HepG2 (cell line): ENCODE data around the gene STOML2. TPM values are rescaled to one million over a fixed set of nuclear protein-coding genes. Genes with fewer than 3 reads are reported as not detected.

Experiments used
- AKAP8 ChIP-seq: sonication (generic); formaldehyde crosslinking; IDR thresholded peaks from 2 replicates; pipeline ENCODE4 v1.5.1; 2020; ENCODE audit warnings: mild to moderate bottlenecking, missing genetic modification reagents
- HMGA1 ChIP-seq: sonication (generic); formaldehyde crosslinking; conservative IDR thresholded peaks from 2 replicates; pipeline ENCODE4 v1.4.0; 2020; ENCODE audit warnings: missing genetic modification reagents
- HOXA5 ChIP-seq: sonication (generic); formaldehyde crosslinking; IDR thresholded peaks from 2 replicates; pipeline ENCODE4 v1.4.0; 2020; ENCODE audit warnings: missing genetic modification reagents
- MATR3 ChIP-seq: sonication (generic); formaldehyde crosslinking; IDR thresholded peaks from 2 replicates; pipeline ENCODE4 v1.4.0; 2020; ENCODE audit warnings: missing genetic modification reagents
- NCOA1 ChIP-seq: sonication (generic); formaldehyde crosslinking; IDR thresholded peaks from 2 replicates; pipeline ENCODE4 v1.9.0; 2021; ENCODE audit warnings: missing genetic modification reagents
- NR0B2 ChIP-seq: sonication (generic); formaldehyde crosslinking; IDR thresholded peaks from 2 replicates; pipeline ENCODE4 v1.4.0; 2020; ENCODE audit warnings: mild to moderate bottlenecking, missing genetic modification reagents
- POLR2AphosphoS2 ChIP-seq: IDR thresholded peaks from 2 replicates; pipeline ENCODE4 v1.6.1; 2011; ENCODE audit warnings: low read depth, low read length, improper control_type of control experiment
- SSRP1 ChIP-seq: IDR thresholded peaks from 2 replicates; pipeline ENCODE4 v1.6.1; 2016; ENCODE audit warnings: control low read depth
- YEATS2 ChIP-seq: sonication (generic); formaldehyde crosslinking; IDR thresholded peaks from 2 replicates; pipeline ENCODE4 v1.4.0; 2020; ENCODE audit warnings: missing genetic modification reagents, borderline replicate concordance
- ZFP36 ChIP-seq: fragments of 150-350 bp; IDR thresholded peaks from 2 replicates; pipeline ENCODE4 v1.6.1; 2018; ENCODE audit warnings: borderline replicate concordance, low read length, low read depth; ENCODE audit not compliant: partially characterized antibody
- ZNF138 ChIP-seq: sonication (generic); formaldehyde crosslinking; IDR thresholded peaks from 2 replicates; pipeline ENCODE4 v1.5.0; 2020; ENCODE audit warnings: mild to moderate bottlenecking, low read depth, missing genetic modification reagents
- ZNF510 ChIP-seq: sonication (generic); formaldehyde crosslinking; IDR thresholded peaks from 2 replicates; pipeline ENCODE4 v1.4.0; 2020; ENCODE audit warnings: low read depth, mild to moderate bottlenecking, missing genetic modification reagents
- ZNF512B ChIP-seq: sonication (generic); formaldehyde crosslinking; IDR thresholded peaks from 2 replicates; pipeline ENCODE4 v1.5.1; 2020; ENCODE audit warnings: missing genetic modification reagents, mild to moderate bottlenecking, borderline replicate concordance
- ZNF839 ChIP-seq: sonication (generic); formaldehyde crosslinking; IDR thresholded peaks from 2 replicates; pipeline ENCODE4 v1.4.0; 2020; ENCODE audit warnings: missing genetic modification reagents, mild to moderate bottlenecking, borderline replicate concordance
- ZSCAN21 ChIP-seq: sonication (generic); formaldehyde crosslinking; IDR thresholded peaks from 2 replicates; pipeline ENCODE4 v1.8.0; 2022; ENCODE audit warnings: mild to moderate bottlenecking, missing genetic modification reagents, moderate library complexity, borderline replicate concordance
- ZXDC ChIP-seq: sonication (generic); formaldehyde crosslinking; IDR thresholded peaks from 2 replicates; pipeline ENCODE4 v1.5.0; 2020; ENCODE audit warnings: mild to moderate bottlenecking, missing genetic modification reagents
- polyA plus RNA-seq, 8 experiments: library from polyadenylated mRNA; depleted of rRNA in 3 of 8; stranded (reverse) in 7 of 8; unstranded in 1 of 8; fragments of >200 nt; fragmentation: Illumina TruSeq in 4 of 8; extraction: Trizol in 4 of 8; gene quantifications; 2 replicates each; pipeline versions ENCODE4 v1.2.1 to v1.2.3, GENCODE V29; 2011 to 2016; ENCODE audit warnings: low read depth in 4 of 8, missing spikeins in 1 of 8, mixed read lengths in 1 of 8; ENCODE audit not compliant: insufficient read depth in 1 of 8
- total RNA-seq, 5 experiments: library from RNA; depleted of rRNA; stranded (reverse); fragments of >200 nt; fragmentation: Illumina TruSeq; extraction: Trizol; gene quantifications; 2 replicates each; pipeline ENCODE4 v1.2.3, GENCODE V29; 2016; ENCODE audit warnings: low read depth in 1 of 5
- TF ChIP-seq, protein P1 (sequence below): sonication (generic); formaldehyde crosslinking; IDR thresholded peaks from 2 replicates; pipeline ENCODE4 v1.8.0; 2022; ENCODE audit warnings: mild to moderate bottlenecking, missing genetic modification reagents, moderate library complexity
- TF ChIP-seq, protein P2 (sequence below): sonication (generic); formaldehyde crosslinking; IDR thresholded peaks from 2 replicates; pipeline ENCODE4 v1.4.0; 2020; ENCODE audit warnings: missing genetic modification reagents
- TF ChIP-seq, protein P3 (sequence below): sonication (generic); formaldehyde crosslinking; conservative IDR thresholded peaks from 2 replicates; pipeline ENCODE4 v1.8.0; 2022; ENCODE audit warnings: missing genetic modification reagents

STOML2 gene
- total and polyA plus RNA-seq, 2 of the 13 experiments (the other 11 are each of a cell fraction or from before 2014, with no cell fraction given) = 245 to 250 TPM

DNA sequence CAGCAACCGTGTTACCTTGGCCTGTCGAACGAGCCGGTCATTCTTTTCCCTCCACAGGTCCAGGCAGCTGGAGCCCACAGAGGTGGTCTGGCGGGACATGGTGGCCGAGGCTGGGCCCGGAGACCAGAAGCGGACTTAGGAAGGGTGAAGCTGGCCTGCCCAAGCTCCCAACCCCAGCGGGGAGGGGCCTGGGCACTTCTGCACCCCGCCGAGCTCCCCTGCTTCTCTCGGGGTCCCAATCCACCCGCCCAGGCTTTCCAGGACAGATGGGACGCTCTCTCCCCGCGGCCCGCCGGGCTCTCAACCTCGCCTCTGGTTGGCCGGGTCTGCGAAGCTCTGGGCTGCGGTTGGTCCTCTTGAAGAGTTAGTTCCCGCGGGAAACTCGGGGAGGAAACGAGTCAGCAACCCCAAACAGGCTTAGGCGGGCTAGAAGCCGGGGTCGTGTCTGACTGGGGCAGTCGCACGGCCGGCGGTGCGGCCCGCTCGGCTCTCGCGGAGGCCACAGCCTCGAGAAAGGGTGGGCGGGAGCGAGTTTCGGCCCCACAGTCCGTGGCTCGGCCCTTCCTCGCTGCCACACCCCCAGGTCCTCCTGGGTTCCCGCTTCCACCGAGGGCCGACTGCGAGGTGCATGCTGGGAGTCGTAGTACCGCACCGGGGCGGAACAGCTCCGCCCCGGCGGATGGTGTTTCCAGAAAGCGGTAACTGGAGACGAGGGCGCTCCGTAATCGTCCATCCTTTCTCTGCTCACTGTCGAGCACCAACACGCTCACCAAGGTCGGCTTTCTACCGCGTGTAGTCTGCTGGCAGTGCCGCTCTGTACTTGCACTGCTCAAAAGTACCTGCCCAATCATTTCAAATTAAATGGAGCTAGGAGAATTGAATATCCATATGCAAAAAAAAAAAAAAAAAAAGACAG lies 23.2 kb downstream of the STOML2 start, which contains the start of gene FANCG (continued):
- TF ChIP-seq ZNF512B (CRISPR knock-in tag) (no peak), ZXDC (CRISPR knock-in tag) (no peak), POLR2AphosphoS2 (no peak), MATR3 (CRISPR knock-in tag) (no peak), SSRP1 (CRISPR knock-in tag) (no peak), HMGA1 (CRISPR knock-in tag) (no peak), ZNF510 (CRISPR knock-in tag) (no peak), ZFP36 (no peak), ZSCAN21 (CRISPR knock-in tag) (peak; percentile 56; the same call in 1 of the 2 replicates), YEATS2 (CRISPR knock-in tag) (peak; percentile 63; the same call in 1 of the 2 replicates), HOXA5 (peak; percentile 36; the same call in 1 of the 2 replicates), ZNF839 (CRISPR knock-in tag) (no peak), NCOA1 (CRISPR knock-in tag) (no peak), NR0B2 (peak; percentile 86), AKAP8 (no peak), ZNF138 (no peak)
- TF ChIP-seq, protein P1, sequence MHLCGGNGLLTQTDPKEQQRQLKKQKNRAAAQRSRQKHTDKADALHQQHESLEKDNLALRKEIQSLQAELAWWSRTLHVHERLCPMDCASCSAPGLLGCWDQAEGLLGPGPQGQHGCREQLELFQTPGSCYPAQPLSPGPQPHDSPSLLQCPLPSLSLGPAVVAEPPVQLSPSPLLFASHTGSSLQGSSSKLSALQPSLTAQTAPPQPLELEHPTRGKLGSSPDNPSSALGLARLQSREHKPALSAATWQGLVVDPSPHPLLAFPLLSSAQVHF (CRISPR knock-in tag) = no peak
- TF ChIP-seq, protein P2, sequence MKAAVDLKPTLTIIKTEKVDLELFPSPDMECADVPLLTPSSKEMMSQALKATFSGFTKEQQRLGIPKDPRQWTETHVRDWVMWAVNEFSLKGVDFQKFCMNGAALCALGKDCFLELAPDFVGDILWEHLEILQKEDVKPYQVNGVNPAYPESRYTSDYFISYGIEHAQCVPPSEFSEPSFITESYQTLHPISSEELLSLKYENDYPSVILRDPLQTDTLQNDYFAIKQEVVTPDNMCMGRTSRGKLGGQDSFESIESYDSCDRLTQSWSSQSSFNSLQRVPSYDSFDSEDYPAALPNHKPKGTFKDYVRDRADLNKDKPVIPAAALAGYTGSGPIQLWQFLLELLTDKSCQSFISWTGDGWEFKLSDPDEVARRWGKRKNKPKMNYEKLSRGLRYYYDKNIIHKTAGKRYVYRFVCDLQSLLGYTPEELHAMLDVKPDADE (CRISPR knock-in tag) = no peak
- TF ChIP-seq, protein P3, sequence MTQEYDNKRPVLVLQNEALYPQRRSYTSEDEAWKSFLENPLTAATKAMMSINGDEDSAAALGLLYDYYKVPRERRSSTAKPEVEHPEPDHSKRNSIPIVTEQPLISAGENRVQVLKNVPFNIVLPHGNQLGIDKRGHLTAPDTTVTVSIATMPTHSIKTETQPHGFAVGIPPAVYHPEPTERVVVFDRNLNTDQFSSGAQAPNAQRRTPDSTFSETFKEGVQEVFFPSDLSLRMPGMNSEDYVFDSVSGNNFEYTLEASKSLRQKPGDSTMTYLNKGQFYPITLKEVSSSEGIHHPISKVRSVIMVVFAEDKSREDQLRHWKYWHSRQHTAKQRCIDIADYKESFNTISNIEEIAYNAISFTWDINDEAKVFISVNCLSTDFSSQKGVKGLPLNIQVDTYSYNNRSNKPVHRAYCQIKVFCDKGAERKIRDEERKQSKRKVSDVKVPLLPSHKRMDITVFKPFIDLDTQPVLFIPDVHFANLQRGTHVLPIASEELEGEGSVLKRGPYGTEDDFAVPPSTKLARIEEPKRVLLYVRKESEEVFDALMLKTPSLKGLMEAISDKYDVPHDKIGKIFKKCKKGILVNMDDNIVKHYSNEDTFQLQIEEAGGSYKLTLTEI (CRISPR knock-in tag) = no peak
